Osteoblast (primary cell): ENCODE measurements around the gene DNASE1L3. TPM values are rescaled to one million over a fixed set of nuclear protein-coding genes. Genes with fewer than 3 reads are reported as not detected.

ENCODE experiments used
- DNase-seq: peaks from one replicate; pipeline ENCODE4 v3.0.0; 2011; ENCODE audit warnings: low spot score, mixed read lengths; ENCODE audit not compliant: insufficient read length; ENCODE audit errors: missing footprints
- H2AFZ ChIP-seq: 2 replicates; pipeline ENCODE4 v1.6.0; 2011; ENCODE audit warnings: mild to moderate bottlenecking, low read length
- H3K27ac ChIP-seq: 2 replicates; pipeline ENCODE4 v1.5.1; 2011; ENCODE audit warnings: mild to moderate bottlenecking, low read depth, low read length, moderate library complexity
- H3K27me3 ChIP-seq: 2 replicates; pipeline ENCODE4 v1.6.0; 2012; ENCODE audit warnings: mild to moderate bottlenecking, control low read depth, inconsistent platforms, low read length, moderate library complexity; ENCODE audit not compliant: insufficient read depth
- H3K36me3 ChIP-seq: 2 replicates; pipeline ENCODE4 v1.5.1; 2011; ENCODE audit warnings: mild to moderate bottlenecking, low read length, control low read depth, moderate library complexity; ENCODE audit not compliant: insufficient read depth
- H3K4me1 ChIP-seq: 2 replicates; pipeline ENCODE4 v1.5.1; 2011; ENCODE audit warnings: mild to moderate bottlenecking, low read length, control low read depth, moderate library complexity; ENCODE audit not compliant: insufficient read depth
- H3K4me2 ChIP-seq: 2 replicates; pipeline ENCODE4 v1.6.0; 2011; ENCODE audit warnings: mild to moderate bottlenecking, low read length; ENCODE audit not compliant: insufficient read depth
- H3K4me3 ChIP-seq: fragments of 200-600 bp; sonication (generic); 3 replicates; pipeline ENCODE4 v1.5.1; 2012; ENCODE audit warnings: mild to moderate bottlenecking, low read length, inconsistent platforms; ENCODE audit not compliant: insufficient read depth
- H3K79me2 ChIP-seq: 2 replicates; pipeline ENCODE4 v1.6.0; 2012; ENCODE audit warnings: mild to moderate bottlenecking, low read length, control low read depth, inconsistent platforms; ENCODE audit not compliant: insufficient read depth
- H3K9me3 ChIP-seq: 2 replicates; pipeline ENCODE4 v1.5.1; 2011; ENCODE audit warnings: low read depth, low read length, control low read depth
- H4K20me1 ChIP-seq: 2 replicates; pipeline ENCODE4 v1.6.0; 2012; ENCODE audit warnings: mild to moderate bottlenecking, low read length, control low read depth; ENCODE audit not compliant: insufficient read depth
- CTCF ChIP-seq: IDR thresholded peaks from 2 replicates; pipeline ENCODE4 v1.5.1; 2011; ENCODE audit warnings: mild to moderate bottlenecking, low read depth, low read length, moderate library complexity; ENCODE audit errors: extremely low read depth
- total RNA-seq: library from RNA; depleted of rRNA; stranded (reverse); fragments of >200 nt; gene quantifications from 2 replicates; pipeline ENCODE4 v1.2.3, GENCODE V29; 2012

Gene DNASE1L3
- total RNA-seq, 1 donor: not detected

GRCh38 chr3:58177747-58178527 lies 32.8 kb downstream of the DNASE1L3 start:
- Histone ChIP-seq H3K4me2 (peak overlapping the region; percentile 80), H3K79me2 (no peaks in the 10 kb centered on the region), H3K9me3 (no peaks in the 10 kb centered on the region), H3K4me3 (peak overlapping the region; percentile 69), H2AFZ (peak overlapping the region; percentile 72), H3K27ac (no peak overlapping the region), H3K36me3 (no peaks in the 10 kb centered on the region), H3K27me3 (no peaks in the 10 kb centered on the region), H3K4me1 (peaks cover 15% of the 10 kb centered on the region), H4K20me1 (no peaks in the 10 kb centered on the region)
- peak; percentile 76 for TF ChIP-seq CTCF
- DNase-seq: peak; percentile 97

- Histone ChIP-seq H4K20me1 (peaks cover under 1% of the 10 kb centered on the region), H3K27ac (no peak overlapping the region), H2AFZ (no peak overlapping the region), H3K4me1 (peaks cover 15% of the 10 kb centered on the region), H3K79me2 (no peaks in the 10 kb centered on the region), H3K9me3 (no peaks in the 10 kb centered on the region), H3K4me3 (no peak overlapping the region), H3K27me3 (no peaks in the 10 kb centered on the region), H3K36me3 (peaks cover 1% of the 10 kb centered on the region), H3K4me2 (no peak overlapping the region)
- no peak for TF ChIP-seq CTCF
- peak; percentile 48 for DNase-seq
Measured at GRCh38 chr3:58176827-58177489, 33.8 kb downstream of the DNASE1L3 start.

DNA sequence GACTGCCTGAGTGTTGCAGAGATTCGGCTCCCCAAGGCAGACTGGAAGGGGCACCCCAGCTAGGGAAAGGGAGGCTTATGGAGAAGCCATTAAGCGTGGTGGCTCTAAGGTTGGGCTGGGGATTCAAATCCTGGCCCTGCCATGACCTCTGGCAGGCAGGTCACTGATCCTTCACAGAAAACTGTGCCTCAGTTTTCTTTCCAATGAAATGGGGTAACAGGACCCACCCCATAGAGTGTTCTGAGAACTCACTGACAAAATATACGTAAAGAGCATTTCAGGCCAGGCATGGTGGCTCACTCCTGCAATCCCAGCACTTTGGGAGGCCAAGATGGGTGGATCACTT lies 34.6 kb downstream of the DNASE1L3 start:
- Histone ChIP-seq H3K4me1 (peaks cover 15% of the 10 kb centered on the region), H3K27me3 (no peaks in the 10 kb centered on the region), H3K79me2 (no peaks in the 10 kb centered on the region), H3K9me3 (no peaks in the 10 kb centered on the region), H3K27ac (no peak overlapping the region), H3K36me3 (peaks cover 9% of the 10 kb centered on the region), H3K4me3 (no peak overlapping the region), H3K4me2 (no peak overlapping the region), H4K20me1 (peaks cover 2% of the 10 kb centered on the region), H2AFZ (no peak overlapping the region)
- no peak for TF ChIP-seq CTCF
- no peak for DNase-seq
